AG09319 (cell line): ENCODE data around the gene PPP1R1B.

Experiments
- DNase-seq: peaks from one replicate; pipeline ENCODE4 v3.0.0-alpha.2; 2010; ENCODE audit warnings: low read depth; ENCODE audit errors: extremely low read depth
- CTCF ChIP-seq: IDR thresholded peaks from 2 replicates; pipeline ENCODE4 v1.5.1; 2011; ENCODE audit warnings: low read depth, mild to moderate bottlenecking, inconsistent platforms, low read length, moderate library complexity

Gene PPP1R1B

GRCh38 chr17:39612291-39612894 is 14.4 kb upstream of the PPP1R1B start:
- DNase-seq = no peak
- no peak for TF ChIP-seq CTCF

GRCh38 chr17:39612935-39613464 is 13.8 kb upstream of the PPP1R1B start:
- TF ChIP-seq CTCF = no peak
- DNase-seq = no peak

- DNase-seq = no peak
These were observed 12.1 kb upstream of the PPP1R1B start for GRCh38 chr17:39614545-39615157.

DNA sequence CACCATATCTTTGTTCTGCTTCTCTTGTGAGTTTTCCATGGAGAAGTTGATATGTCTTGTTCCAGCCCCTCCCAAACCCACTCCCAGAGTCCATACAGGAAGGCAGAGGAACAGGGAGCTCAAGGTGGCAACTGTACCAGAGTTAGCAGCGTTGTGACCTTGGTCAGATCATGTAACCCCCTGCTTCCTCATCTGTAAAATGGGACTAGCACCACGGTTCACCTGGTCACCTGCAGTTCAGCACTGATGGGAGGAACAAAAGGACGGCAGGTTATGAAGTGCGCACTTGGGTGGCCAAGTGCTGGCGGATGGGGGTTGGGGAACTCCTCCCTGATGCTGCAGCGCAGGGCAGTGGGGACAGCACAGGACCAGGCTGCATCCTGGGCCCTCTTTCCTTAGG is 11.3 kb upstream of the PPP1R1B start:
- no peak for TF ChIP-seq CTCF
- no peak for DNase-seq

More at GRCh38 chr17:39614545-39615157, 12.1 kb upstream of the PPP1R1B start:
- no peak for TF ChIP-seq CTCF

DNA sequence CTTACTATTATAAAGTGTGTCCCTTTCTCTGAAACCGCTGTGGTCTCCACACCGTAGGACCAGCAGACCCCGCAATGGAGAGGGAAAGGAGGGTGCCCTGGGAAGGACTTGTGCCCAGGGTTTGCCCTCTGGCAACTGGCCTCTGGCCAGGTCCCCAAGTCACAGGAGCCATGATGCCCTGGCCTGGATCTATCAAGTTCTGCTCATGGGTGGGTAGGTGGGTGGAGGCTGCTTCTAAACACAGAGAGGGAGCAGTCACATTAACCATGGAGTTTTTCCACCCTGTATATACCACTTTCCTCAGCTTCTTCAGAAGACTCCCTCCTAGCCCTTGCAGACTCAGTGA is 9.7 kb upstream of the PPP1R1B start:
- no peak for TF ChIP-seq CTCF
- DNase-seq = no peak

DNA sequence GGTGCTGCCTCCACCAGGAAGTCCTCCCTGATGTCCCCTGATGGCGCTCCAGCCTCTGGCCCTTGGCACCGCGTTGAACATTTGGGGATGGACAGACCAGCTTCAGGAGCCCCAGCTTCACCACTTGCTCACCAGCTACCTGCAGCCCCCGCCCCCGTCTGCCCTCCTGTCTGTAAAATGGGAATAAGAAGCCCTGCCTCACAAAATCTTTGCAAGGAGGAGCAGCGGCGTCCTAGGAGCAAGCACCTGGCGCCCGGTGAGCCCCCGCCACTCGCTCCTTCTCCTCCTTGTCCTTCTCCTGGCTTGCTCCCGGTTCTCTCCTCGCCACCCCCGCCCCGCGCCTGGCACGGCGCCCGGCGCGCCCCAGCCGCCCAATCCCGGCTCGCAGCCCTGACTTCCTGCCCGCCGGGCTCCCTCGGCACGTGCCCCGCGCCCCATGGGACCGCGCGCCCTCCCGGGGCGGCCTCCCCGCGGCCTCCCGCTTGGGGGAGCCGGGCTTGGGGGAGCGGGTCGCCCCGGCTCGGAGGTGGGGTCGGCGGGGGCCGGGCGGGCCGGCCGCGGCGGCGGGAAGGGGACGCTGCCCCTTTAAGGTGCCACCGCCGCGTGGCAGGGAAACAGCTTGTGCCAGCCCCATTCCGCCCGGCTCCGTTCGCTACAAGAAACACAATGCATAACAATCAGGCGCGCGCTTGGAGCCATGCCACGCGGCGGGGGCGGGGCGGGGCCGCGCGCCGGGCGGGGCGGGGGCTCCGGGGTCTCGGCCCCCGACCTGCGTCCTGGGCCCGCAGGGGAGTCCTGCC is 9.1 kb upstream of the PPP1R1B start:
- TF ChIP-seq CTCF = no peak
- peak; percentile 5 for DNase-seq
